ENCODE results near the gene INPP4B. TPM values are rescaled to one million over a fixed set of nuclear protein-coding genes. Genes with fewer than 3 reads are reported as not detected.

INPP4B gene
- total and polyA plus RNA-seq, 2 of the 4 experiments (the other 2 are of a cell fraction): 1.8 to 14.0 TPM

- H3K9me1 ChIP-seq (ENCODE audit: insufficient read depth, low read length): no peaks in the 10 kb centered on the region
- H4K20me1 ChIP-seq (ENCODE audit: insufficient read depth, low read length): no peaks in the 10 kb centered on the region
- H4K91ac ChIP-seq (ENCODE audit: insufficient read depth, low read depth, low read length): peak overlapping the region; percentile 92
- peak overlapping the region; percentile 83 for H4K5ac ChIP-seq (ENCODE audit: low read depth, low read length)
- H2AFZ ChIP-seq (replicated peaks; ENCODE audit: low read length, poor library complexity): peak overlapping the region; percentile 92
- peaks cover 0 to 9% of the 10 kb centered on the region in 2 experiments; a peak in 1 of 4 replicates for H3K79me1 ChIP-seq (ENCODE audit: low read depth in 1 of 2, low read length in 2 of 2)
- DNase-seq (peak; percentile 68), ATAC-seq (ENCODE audit: low read depth) (peak; percentile 44)
- peak overlapping the region; percentile 98 for H3K14ac ChIP-seq (replicated peaks; ENCODE audit: low read depth, low read length)
- no peaks in the 10 kb centered on the region for H3K27me3 ChIP-seq (ENCODE audit: control insufficient read depth, insufficient read depth, low read length)
- no peaks in the 10 kb centered on the region for H3K9me3 ChIP-seq (ENCODE audit: control insufficient read depth, insufficient read depth, low read length)
- intact Hi-C loops (cut with micrococcal nuclease): loop anchor here (2.0 kb wide), 1 partner anchor 26 kb away; no protein-coding TSS in a partner anchor
- H2AK5ac ChIP-seq (ENCODE audit: low read depth, low read length): peak overlapping the region; percentile 64
- H2AK9ac ChIP-seq (replicated peaks; ENCODE audit: low read depth, low read length, poor library complexity): peak overlapping the region; percentile 21
- peak overlapping the region; percentile 97 for H3K23ac ChIP-seq (ENCODE audit: low read depth, low read length)
- peak overlapping the region; percentile 98 for H2BK120ac ChIP-seq (ENCODE audit: low read depth, low read length)
- H4K8ac ChIP-seq (ENCODE audit: low read depth in 2 of 2, low read length in 2 of 2): peak overlapping the region; percentile 68 to 81
- peak overlapping the region; percentile 58 for H3K4me3 ChIP-seq (ENCODE audit: insufficient read depth, low read depth, low read length)
- peak overlapping the region; percentile 98 for H3K4ac ChIP-seq (ENCODE audit: low read depth, low read length)
- TF ChIP-seq CEBPB (IDR thresholded peaks at IDR 0.05; ENCODE audit: low read depth, low read length) (peak; percentile 27; the same call in 1 of the 2 replicates), MXI1 (IDR thresholded peaks at IDR 0.05; ENCODE audit: borderline replicate concordance, low read depth, low read length) (no peak), BHLHE40 (IDR thresholded peaks at IDR 0.05; ENCODE audit: low read depth, low read length) (peak; percentile 73), MAFK (IDR thresholded peaks at IDR 0.05; ENCODE audit: low read depth, low read length) (no peak), USF2 (IDR thresholded peaks at IDR 0.05; ENCODE audit: low read depth, low read length) (peak; percentile 83), RFX5 (IDR thresholded peaks at IDR 0.05; ENCODE audit: low read depth, low read length) (no peak)
- peaks cover 12% of the 10 kb centered on the region for H3K4me1 ChIP-seq (ENCODE audit: control insufficient read depth, insufficient read depth, low read length)
- peak overlapping the region; percentile 74 for H3K18ac ChIP-seq (ENCODE audit: low read depth, low read length)
- peak overlapping the region; percentile 90 for H3K56ac ChIP-seq (ENCODE audit: extremely low read depth, insufficient read depth, low read length)
- ChIA-PET POLR2A (ENCODE audit: unreplicated experiment) (interaction anchor here (0.6 kb wide), 1 partner anchor 458 kb away, joined by 11 read pairs; no protein-coding TSS in a partner anchor), CTCF (interaction anchor here (1.1 kb wide), 1 partner anchor 97 kb away, joined by 3 read pairs; no protein-coding TSS in a partner anchor)
- H2BK5ac ChIP-seq (ENCODE audit: low read depth, low read length, poor library complexity, severe bottlenecking): peak overlapping the region; percentile 90
- no TSS peak for BruUV-seq (replicated peaks)
- peak overlapping the region; percentile 94 for H3K27ac ChIP-seq (ENCODE audit: insufficient read depth, low read length)
- H2BK20ac ChIP-seq (ENCODE audit: low read depth, low read length): peak overlapping the region; percentile 92
- H3K9ac ChIP-seq (ENCODE audit: low read depth, low read length): peak overlapping the region; percentile 87
- H2BK15ac ChIP-seq (ENCODE audit: low read depth, low read length): peak overlapping the region; percentile 86
- in situ Hi-C loops (cut with MboI; ENCODE audit: low sequenced_read_pairs): no loop called here
- H3K4me2 ChIP-seq (ENCODE audit: low read depth, low read length): peak overlapping the region; percentile 84
- dilution Hi-C loops (cut with HindIII; ENCODE audit: low sequenced_read_pairs, unreplicated experiment): no loop called here
- H3K36me3 ChIP-seq (ENCODE audit: control insufficient read depth, insufficient read depth, low read length): no peaks in the 10 kb centered on the region
- WGBS, 2 experiments (ENCODE audit: extremely low coverage in 2 of 2, insufficient read length in 1 of 2): no CpG with 5 or more reads among the region's 14 CpGs
Observed at GRCh38 chr4:142405021-142405694, 440.9 kb downstream of the INPP4B start.
